OCI-LY7 (cell line): Measurements from ENCODE around the gene CBLC. TPM values are rescaled to one million over a fixed set of nuclear protein-coding genes. Genes with fewer than 3 reads are reported as not detected.

Experiments used
- BruUV-seq: library from RNA; stranded (reverse); fragments of 400-500 nt; replicated peaks from 2 replicates; lab custom pipeline; 2021; lab: Mats Ljungman, UMichigan
- CTCF ChIA-PET: fragments of 300-600 bp; sonication (Branson Sonifier 250); formaldehyde crosslinking; loops from one replicate; lab custom pipeline; 2022; ENCODE audit warnings: antibody characterized with exemption; ENCODE audit not compliant: unreplicated experiment; lab: Charles Lee
- POLR2A ChIA-PET: fragments of 300-600 bp; sonication (Branson Sonifier 250); formaldehyde crosslinking; loops from one replicate; lab custom pipeline; 2022; ENCODE audit warnings: antibody characterized with exemption; lab: Charles Lee
- DNase-seq: peaks from one replicate; pipeline ENCODE4 v3.0.0-alpha.2; 2015; ENCODE audit warnings: low spot score
- H2AFZ ChIP-seq: fragments of 200-600 bp; sonication (generic), shearing (Covaris generic); 2 replicates; pipeline ENCODE4 v1.6.1; 2014; ENCODE audit warnings: mild to moderate bottlenecking, antibody characterized with exemption, low read length, moderate library complexity
- H3K27ac ChIP-seq: fragments of 200-600 bp; sonication (generic); 2 replicates; pipeline ENCODE4 v1.5.1; 2014; ENCODE audit warnings: mixed run types, low read depth, mild to moderate bottlenecking, moderate library complexity, low read length, inconsistent platforms; ENCODE audit not compliant: poor library complexity, severe bottlenecking
- H3K36me3 ChIP-seq: fragments of 200-600 bp; sonication (generic); 2 replicates; pipeline ENCODE4 v1.6.1; 2014; ENCODE audit warnings: mild to moderate bottlenecking, antibody characterized with exemption, low read length, moderate library complexity, mixed read lengths; ENCODE audit not compliant: insufficient read depth
- H3K4me1 ChIP-seq: fragments of 200-600 bp; sonication (generic); 2 replicates; pipeline ENCODE4 v1.5.1; 2014; ENCODE audit warnings: mild to moderate bottlenecking, low read length; ENCODE audit not compliant: insufficient read depth, poor library complexity, severe bottlenecking
- H3K4me2 ChIP-seq: fragments of 200-600 bp; sonication (generic); 2 replicates; pipeline ENCODE4 v1.6.1; 2014; ENCODE audit warnings: mild to moderate bottlenecking, low read length
- H3K4me3 ChIP-seq: fragments of 200-600 bp; sonication (generic); 2 replicates; pipeline ENCODE4 v1.5.1; 2014; ENCODE audit warnings: mild to moderate bottlenecking, low read depth, low read length; ENCODE audit not compliant: poor library complexity, severe bottlenecking
- H3K79me2 ChIP-seq: fragments of 200-600 bp; sonication (generic); 2 replicates; pipeline ENCODE4 v1.6.1; 2016; ENCODE audit warnings: low read depth, mild to moderate bottlenecking, low read length, moderate library complexity, mixed read lengths; ENCODE audit not compliant: insufficient read depth
- H3K9me2 ChIP-seq: fragments of 200-600 bp; sonication (generic); 2 replicates; pipeline ENCODE4 v1.6.1; 2016; ENCODE audit warnings: mild to moderate bottlenecking, low read length, mixed read lengths; ENCODE audit not compliant: insufficient read depth
- H3K9me3 ChIP-seq: fragments of 200-600 bp; sonication (generic); 2 replicates; pipeline ENCODE4 v1.6.1; 2014; ENCODE audit warnings: mild to moderate bottlenecking, mixed run types, low read length, mixed read lengths
- H4K20me1 ChIP-seq: fragments of 200-600 bp; sonication (generic); 2 replicates; pipeline ENCODE4 v1.6.1; 2014; ENCODE audit warnings: mild to moderate bottlenecking, antibody characterized with exemption, low read length, moderate library complexity, mixed read lengths; ENCODE audit not compliant: insufficient read depth
- EZH2phosphoT487 ChIP-seq: fragments of 200-600 bp; sonication (generic); IDR thresholded peaks from 2 replicates; pipeline ENCODE4 v1.6.1; 2018; ENCODE audit warnings: low read depth, borderline replicate concordance, mild to moderate bottlenecking, mixed run types, antibody characterized with exemption, low read length, moderate library complexity, mixed read lengths
- intact Hi-C: fragments of 100-400 bp; cut with micrococcal nuclease; formaldehyde crosslinking; loops from one replicate; pipeline ENCODE4 v1.10.0; 2022; ENCODE audit not compliant: unreplicated experiment
- total RNA-seq, 2 experiments: library from RNA; depleted of rRNA in 1 of 2; stranded (reverse); fragments of >200 nt in 1 of 2; shearing (Covaris generic) in 1 of 2; gene quantifications; 2 replicates each; pipeline ENCODE4 v1.2.3, GENCODE V29; 2014 to 2022
- TF ChIP-seq, protein P1 (sequence below): fragments of 200-600 bp; sonication (generic); conservative IDR thresholded peaks from 2 replicates; pipeline ENCODE4 v1.5.1; 2014; ENCODE audit warnings: mild to moderate bottlenecking, antibody characterized with exemption, low read length, moderate library complexity, mixed read lengths

The CBLC gene
- total RNA-seq, 2 experiments from 2014 or later = not detected

DNA sequence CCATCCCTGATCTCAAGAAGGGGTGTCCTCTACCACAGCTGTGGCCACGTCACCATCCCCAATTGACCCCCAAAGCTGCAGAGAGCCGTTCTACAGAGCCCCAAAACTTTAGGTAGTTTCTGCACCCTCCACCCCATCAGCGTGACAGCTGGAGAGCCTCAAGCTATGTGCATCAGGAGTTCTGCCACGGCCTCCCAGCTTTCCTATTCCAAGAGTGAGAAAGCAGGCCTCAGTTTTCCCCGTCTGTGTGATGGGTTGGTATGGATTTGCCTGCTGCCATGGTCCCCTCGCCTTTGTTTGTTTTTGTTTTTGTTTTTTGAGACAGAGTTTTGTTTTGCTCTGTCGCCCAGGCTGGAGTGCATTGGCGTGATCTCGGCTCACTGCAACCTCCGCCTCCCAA, 27.7 kb upstream of the CBLC start:
- Histone ChIP-seq H2AFZ (no peak overlapping the region), H3K4me3 (peak overlapping the region; percentile 84)

DNA sequence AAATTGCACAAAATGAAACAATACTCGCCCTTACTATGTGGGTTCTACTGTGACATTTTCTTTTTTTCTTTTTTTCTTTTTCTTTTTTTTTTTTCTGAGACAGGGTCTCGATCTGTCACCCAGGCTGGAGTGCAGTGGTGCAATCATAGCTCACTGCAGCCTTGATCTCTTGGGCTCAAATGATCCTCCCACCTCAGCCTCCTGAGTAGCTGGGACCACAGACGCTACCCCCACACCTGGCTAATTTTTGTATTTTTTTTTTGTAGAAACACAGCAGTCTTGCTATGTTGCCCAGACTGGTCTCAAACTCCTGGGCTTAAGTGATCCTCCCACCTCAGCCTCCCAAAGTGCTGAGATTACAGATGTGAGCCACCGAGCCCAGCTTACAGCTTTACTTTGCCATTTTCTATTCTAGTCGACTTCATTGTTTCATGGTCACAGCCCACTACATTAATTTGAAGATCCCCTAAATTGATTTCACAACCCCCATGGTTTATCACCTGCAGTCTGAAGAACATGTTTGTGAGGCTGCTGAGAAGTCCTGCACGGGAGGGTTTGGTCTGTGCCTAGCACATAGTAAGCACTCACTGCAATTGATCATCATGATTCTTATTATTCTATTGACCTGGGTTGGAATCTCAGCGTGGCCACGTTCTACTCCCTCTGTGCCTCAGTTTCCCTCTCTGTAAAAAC, 25.4 kb upstream of the CBLC start:
- intact Hi-C loops = loop anchor here (5.0 to 10.0 kb wide), 2 partner anchors 253 to 325 kb away; partner anchors contain the start of genes GEMIN7, RELB and ZNF296
- Histone ChIP-seq H3K4me3 (peak overlapping the region; percentile 84), H3K9me2 (no peaks in the 10 kb centered on the region), H4K20me1 (no peaks in the 10 kb centered on the region), H3K36me3 (peaks cover 55% of the 10 kb centered on the region), H3K4me1 (peaks cover 66% of the 10 kb centered on the region), H3K79me2 (peaks cover 46% of the 10 kb centered on the region), H3K9me3 (no peaks in the 10 kb centered on the region), H3K27ac (peak overlapping the region; percentile 95), H3K4me2 (peak overlapping the region; percentile 79), H2AFZ (no peak overlapping the region)
- POLR2A ChIA-PET = interaction anchor here (0.8 kb wide), 1 partner anchor 385 kb away, joined by 7 read pairs; no protein-coding TSS in a partner anchor
- TF ChIP-seq, protein P1, sequence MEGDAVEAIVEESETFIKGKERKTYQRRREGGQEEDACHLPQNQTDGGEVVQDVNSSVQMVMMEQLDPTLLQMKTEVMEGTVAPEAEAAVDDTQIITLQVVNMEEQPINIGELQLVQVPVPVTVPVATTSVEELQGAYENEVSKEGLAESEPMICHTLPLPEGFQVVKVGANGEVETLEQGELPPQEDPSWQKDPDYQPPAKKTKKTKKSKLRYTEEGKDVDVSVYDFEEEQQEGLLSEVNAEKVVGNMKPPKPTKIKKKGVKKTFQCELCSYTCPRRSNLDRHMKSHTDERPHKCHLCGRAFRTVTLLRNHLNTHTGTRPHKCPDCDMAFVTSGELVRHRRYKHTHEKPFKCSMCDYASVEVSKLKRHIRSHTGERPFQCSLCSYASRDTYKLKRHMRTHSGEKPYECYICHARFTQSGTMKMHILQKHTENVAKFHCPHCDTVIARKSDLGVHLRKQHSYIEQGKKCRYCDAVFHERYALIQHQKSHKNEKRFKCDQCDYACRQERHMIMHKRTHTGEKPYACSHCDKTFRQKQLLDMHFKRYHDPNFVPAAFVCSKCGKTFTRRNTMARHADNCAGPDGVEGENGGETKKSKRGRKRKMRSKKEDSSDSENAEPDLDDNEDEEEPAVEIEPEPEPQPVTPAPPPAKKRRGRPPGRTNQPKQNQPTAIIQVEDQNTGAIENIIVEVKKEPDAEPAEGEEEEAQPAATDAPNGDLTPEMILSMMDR = no peak
- no peak for TF ChIP-seq EZH2phosphoT487
- peak; percentile 76 for DNase-seq
- TSS peak; percentile 42 for BruUV-seq
- CTCF ChIA-PET = interaction anchor here (0.6 kb wide), 1 partner anchor 18 kb away, joined by 3 read pairs; no protein-coding TSS in a partner anchor

More for the DNA sequence above, 27.7 kb upstream of the CBLC start:
- H3K4me2 ChIP-seq = peak overlapping the region; percentile 79
- intact Hi-C loops = loop anchor here (5.0 to 10.0 kb wide), 2 partner anchors 255 to 327 kb away; partner anchors contain the start of genes GEMIN7, RELB and ZNF296
- BruUV-seq = no TSS peak
- H3K36me3 ChIP-seq = peaks cover 33% of the 10 kb centered on the region; the same call in 1 of the 2 replicates
- no peaks in the 10 kb centered on the region for H3K9me3 ChIP-seq
- no peaks in the 10 kb centered on the region for H3K9me2 ChIP-seq
- peaks cover 63% of the 10 kb centered on the region for H3K4me1 ChIP-seq
- POLR2A ChIA-PET = interaction anchor here (0.6 kb wide), 1 partner anchor 90 kb away, joined by 3 read pairs; no protein-coding TSS in a partner anchor
- H3K27ac ChIP-seq = peak overlapping the region; percentile 95
- no peak for TF ChIP-seq EZH2phosphoT487
- TF ChIP-seq, protein P1 = no peak
- CTCF ChIA-PET = no interaction called here
- no peak for DNase-seq
- peaks cover 35% of the 10 kb centered on the region for H3K79me2 ChIP-seq
- H4K20me1 ChIP-seq = no peaks in the 10 kb centered on the region
